PFSK-1 (cell line): ENCODE measurements around the gene COL24A1.

Experiments
- FOXP2 ChIP-seq: optimal IDR thresholded peaks from 2 replicates; pipeline ENCODE3; 2011; ENCODE audit warnings: borderline replicate concordance, control low read depth, inconsistent platforms; ENCODE audit not compliant: insufficient read depth; ENCODE audit errors: extremely low read length, extremely low read depth
- POLR2AphosphoS5 ChIP-seq: IDR thresholded peaks from 2 replicates; pipeline ENCODE4 v1.6.1; 2012; ENCODE audit warnings: low read depth, mild to moderate bottlenecking, control low read depth, low read length, moderate library complexity
- SIN3A ChIP-seq: IDR thresholded peaks from 2 replicates; pipeline ENCODE4 v1.6.1; 2012; ENCODE audit warnings: mild to moderate bottlenecking, low read length, moderate library complexity, borderline replicate concordance; ENCODE audit not compliant: insufficient read depth
- TAF1 ChIP-seq: IDR thresholded peaks from 2 replicates; pipeline ENCODE4 v1.6.1; 2012; ENCODE audit warnings: low read length, control low read depth, borderline replicate concordance; ENCODE audit not compliant: insufficient read depth
- TF ChIP-seq, protein P1 (sequence below), 2 experiments: IDR thresholded peaks; 2 replicates each; pipeline versions ENCODE4 v1.6.1 to v1.8.0; 2011 to 2012; ENCODE audit warnings: low read depth in 2 of 2, low read length in 2 of 2, control low read depth in 1 of 2, inconsistent platforms in 1 of 2, mild to moderate bottlenecking in 1 of 2, moderate library complexity in 1 of 2; ENCODE audit not compliant: insufficient read depth in 1 of 2

Gene COL24A1

GRCh38 chr1:85957760-85958159, 198.8 kb downstream of the COL24A1 start:
- TF ChIP-seq, protein P1, sequence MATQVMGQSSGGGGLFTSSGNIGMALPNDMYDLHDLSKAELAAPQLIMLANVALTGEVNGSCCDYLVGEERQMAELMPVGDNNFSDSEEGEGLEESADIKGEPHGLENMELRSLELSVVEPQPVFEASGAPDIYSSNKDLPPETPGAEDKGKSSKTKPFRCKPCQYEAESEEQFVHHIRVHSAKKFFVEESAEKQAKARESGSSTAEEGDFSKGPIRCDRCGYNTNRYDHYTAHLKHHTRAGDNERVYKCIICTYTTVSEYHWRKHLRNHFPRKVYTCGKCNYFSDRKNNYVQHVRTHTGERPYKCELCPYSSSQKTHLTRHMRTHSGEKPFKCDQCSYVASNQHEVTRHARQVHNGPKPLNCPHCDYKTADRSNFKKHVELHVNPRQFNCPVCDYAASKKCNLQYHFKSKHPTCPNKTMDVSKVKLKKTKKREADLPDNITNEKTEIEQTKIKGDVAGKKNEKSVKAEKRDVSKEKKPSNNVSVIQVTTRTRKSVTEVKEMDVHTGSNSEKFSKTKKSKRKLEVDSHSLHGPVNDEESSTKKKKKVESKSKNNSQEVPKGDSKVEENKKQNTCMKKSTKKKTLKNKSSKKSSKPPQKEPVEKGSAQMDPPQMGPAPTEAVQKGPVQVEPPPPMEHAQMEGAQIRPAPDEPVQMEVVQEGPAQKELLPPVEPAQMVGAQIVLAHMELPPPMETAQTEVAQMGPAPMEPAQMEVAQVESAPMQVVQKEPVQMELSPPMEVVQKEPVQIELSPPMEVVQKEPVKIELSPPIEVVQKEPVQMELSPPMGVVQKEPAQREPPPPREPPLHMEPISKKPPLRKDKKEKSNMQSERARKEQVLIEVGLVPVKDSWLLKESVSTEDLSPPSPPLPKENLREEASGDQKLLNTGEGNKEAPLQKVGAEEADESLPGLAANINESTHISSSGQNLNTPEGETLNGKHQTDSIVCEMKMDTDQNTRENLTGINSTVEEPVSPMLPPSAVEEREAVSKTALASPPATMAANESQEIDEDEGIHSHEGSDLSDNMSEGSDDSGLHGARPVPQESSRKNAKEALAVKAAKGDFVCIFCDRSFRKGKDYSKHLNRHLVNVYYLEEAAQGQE (IDR thresholded peaks at IDR 0.05; ENCODE audit: insufficient read depth in 1 of 2, low read depth in 2 of 2, low read length in 2 of 2): no peak
- TF ChIP-seq POLR2AphosphoS5 (no peak), TAF1 (no peak), FOXP2 (no peak), SIN3A (no peak)

DNA sequence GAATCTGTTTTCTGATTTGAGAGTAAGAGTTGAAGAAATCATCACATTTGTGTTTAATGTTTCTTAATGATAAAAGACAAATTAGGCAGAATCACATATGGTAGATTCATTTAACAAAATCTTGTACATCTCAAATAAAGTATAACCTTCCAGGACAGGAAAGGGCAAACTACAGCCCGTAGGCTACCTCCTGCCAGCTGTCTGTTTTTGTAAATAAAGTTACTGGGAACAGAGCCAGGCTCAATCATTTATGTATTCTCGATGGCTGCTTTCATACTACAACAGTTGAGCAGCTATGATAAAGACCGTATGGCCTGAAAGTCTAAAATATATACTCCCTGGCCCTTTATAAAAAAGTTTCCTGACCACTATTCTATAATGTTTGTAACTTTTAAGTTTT, 204.1 kb downstream of the COL24A1 start:
- TF ChIP-seq POLR2AphosphoS5 (no peak), SIN3A (no peak), TAF1 (no peak), FOXP2 (no peak)
- TF ChIP-seq, protein P1 (IDR thresholded peaks at IDR 0.05; ENCODE audit: insufficient read depth in 1 of 2, low read depth in 2 of 2, low read length in 2 of 2): no peak

GRCh38 chr1:85947186-85947585, 209.4 kb downstream of the COL24A1 start:
- TF ChIP-seq POLR2AphosphoS5 (no peak), SIN3A (no peak), FOXP2 (no peak), TAF1 (no peak)
- TF ChIP-seq, protein P1 (IDR thresholded peaks at IDR 0.05; ENCODE audit: insufficient read depth in 1 of 2, low read depth in 2 of 2, low read length in 2 of 2): no peak

- TF ChIP-seq TAF1: no peak
- TF ChIP-seq POLR2AphosphoS5: no peak
- no peak for TF ChIP-seq SIN3A
- TF ChIP-seq, protein P1 (IDR thresholded peaks at IDR 0.05; ENCODE audit: insufficient read depth in 1 of 2, low read depth in 2 of 2, low read length in 2 of 2): no peak
- no peak for TF ChIP-seq FOXP2
Observed at GRCh38 chr1:85943945-85944344, 212.6 kb downstream of the COL24A1 start.

DNA sequence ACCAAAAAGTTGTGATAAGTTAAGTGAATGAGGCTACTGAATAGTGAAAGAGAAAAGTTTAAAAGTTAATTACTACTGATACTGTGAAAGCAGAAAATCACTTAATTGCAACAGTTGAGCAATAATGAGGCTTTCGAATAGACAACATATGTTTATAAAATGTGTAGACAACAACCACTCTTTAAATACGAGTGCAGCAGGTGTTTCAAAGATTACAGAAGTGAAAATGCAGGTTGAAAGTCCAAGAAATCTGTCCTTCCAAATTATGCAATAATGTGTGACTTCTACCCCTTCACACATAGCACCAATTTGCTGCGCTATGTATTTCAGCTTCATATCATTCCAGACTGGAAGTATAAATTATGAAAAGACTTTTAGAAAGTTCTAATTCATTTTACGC, 213.0 kb downstream of the COL24A1 start:
- TF ChIP-seq SIN3A: no peak
- no peak for TF ChIP-seq FOXP2
- TF ChIP-seq POLR2AphosphoS5: no peak
- no peak for TF ChIP-seq TAF1
- TF ChIP-seq, protein P1 (IDR thresholded peaks at IDR 0.05; ENCODE audit: insufficient read depth in 1 of 2, low read depth in 2 of 2, low read length in 2 of 2): no peak
